ENCODE results near the gene TBL1X. TPM values are rescaled to one million over a fixed set of nuclear protein-coding genes. Genes with fewer than 3 reads are reported as not detected.
A peak's percentile ranks its signal among the peaks of the same experiment; 100 is the strongest.

TBL1X gene
- total RNA-seq, 1 donor from 2014 or later = 7.5 TPM

GRCh38 chrX:9494771-9495170, 29.9 kb downstream of the TBL1X start:
- DNase-seq (ENCODE audit: low read depth in 2 of 2) = no peak

- no peak for DNase-seq (ENCODE audit: low read depth in 2 of 2)
Measured at GRCh38 chrX:9495496-9495895, 30.6 kb downstream of the TBL1X start.

- peak in 1 of 2 donors; percentile 35 for DNase-seq (ENCODE audit: low read depth in 2 of 2)
Measured at GRCh38 chrX:9498236-9498635, 33.4 kb downstream of the TBL1X start.

- no peak for DNase-seq (ENCODE audit: low read depth in 2 of 2)
Measured at GRCh38 chrX:9500584-9500983, 35.7 kb downstream of the TBL1X start.

- DNase-seq (ENCODE audit: low read depth in 2 of 2) = no peak
Measured at GRCh38 chrX:9501362-9501761, 36.5 kb downstream of the TBL1X start.

- DNase-seq (ENCODE audit: low read depth in 2 of 2) = no peak
Measured at GRCh38 chrX:9503261-9503660, 38.4 kb downstream of the TBL1X start.

GRCh38 chrX:9510366-9510765, 45.5 kb downstream of the TBL1X start:
- no peak for DNase-seq (ENCODE audit: low read depth in 2 of 2)

- no peak for DNase-seq (ENCODE audit: low read depth in 2 of 2)
Measured at GRCh38 chrX:9510980-9511379, 46.1 kb downstream of the TBL1X start.

- peak in 1 of 2 donors; percentile 22 for DNase-seq (ENCODE audit: low read depth in 2 of 2)
Measured at GRCh38 chrX:9515489-9515888, 50.6 kb downstream of the TBL1X start.

- no peak for DNase-seq (ENCODE audit: low read depth in 2 of 2)
Measured at GRCh38 chrX:9515973-9516538, 51.2 kb downstream of the TBL1X start.

- DNase-seq (ENCODE audit: low read depth in 2 of 2) = no peak
Measured at GRCh38 chrX:9516635-9517034, 51.8 kb downstream of the TBL1X start.

GRCh38 chrX:9518051-9518450, 53.2 kb downstream of the TBL1X start:
- peak in 1 of 2 donors; percentile 40 for DNase-seq (ENCODE audit: low read depth in 2 of 2)

GRCh38 chrX:9518889-9519288, 54.0 kb downstream of the TBL1X start:
- no peak for DNase-seq (ENCODE audit: low read depth in 2 of 2)

- DNase-seq (ENCODE audit: low read depth in 2 of 2) = no peak
Measured at GRCh38 chrX:9519546-9520216, 54.8 kb downstream of the TBL1X start.

- no peak for DNase-seq (ENCODE audit: low read depth in 2 of 2)
Measured at GRCh38 chrX:9520217-9520590, 55.3 kb downstream of the TBL1X start.

- DNase-seq (ENCODE audit: low read depth in 2 of 2) = no peak
Measured at GRCh38 chrX:9522378-9523155, 57.7 kb downstream of the TBL1X start.

GRCh38 chrX:9525511-9526248, 60.8 kb downstream of the TBL1X start:
- DNase-seq (ENCODE audit: low read depth in 2 of 2) = no peak

- no peak for DNase-seq (ENCODE audit: low read depth in 2 of 2)
Measured at GRCh38 chrX:9526965-9527364, 62.1 kb downstream of the TBL1X start.

- DNase-seq (ENCODE audit: low read depth in 2 of 2) = no peak
Measured at GRCh38 chrX:9528498-9528897, 63.6 kb downstream of the TBL1X start.

- no peak for DNase-seq (ENCODE audit: low read depth in 2 of 2)
Measured at GRCh38 chrX:9529223-9529622, 64.4 kb downstream of the TBL1X start.

- DNase-seq (ENCODE audit: low read depth in 2 of 2) = peak; percentile 66 to 76
Measured at GRCh38 chrX:9530848-9531274, 66.0 kb downstream of the TBL1X start.

GRCh38 chrX:9532349-9532748, 67.5 kb downstream of the TBL1X start:
- no peak for DNase-seq (ENCODE audit: low read depth in 2 of 2)
